Immature natural killer cell (primary cell): ENCODE results near the gene NLRC5. TPM values are rescaled to one million over a fixed set of nuclear protein-coding genes. Genes with fewer than 3 reads are reported as not detected.
"Not testable (repeated sequence)": the region's sequence is repeated elsewhere in the genome, so short reads cannot be mapped to it uniquely, and the experiment has no call there.

Experiments used
- DNase-seq, 3 donors: peaks; one replicate each; pipeline ENCODE4 v3.0.0; 2022; ENCODE audit warnings: mixed read lengths in 1 of 3
- H3K27ac Mint-ChIP-seq, 6 donors: one replicate each; pipeline ENCODE4 v1.8.0; 2020; ENCODE audit warnings: mixed read lengths in 6 of 6, mild to moderate bottlenecking in 5 of 6, inconsistent platforms in 4 of 6, moderate library complexity in 3 of 6
- H3K27me3 Mint-ChIP-seq, 3 donors: one replicate each; pipeline ENCODE4 v1.8.0; 2020 to 2021; ENCODE audit warnings: low read depth in 3 of 3, mild to moderate bottlenecking in 3 of 3, mixed read lengths in 3 of 3, moderate library complexity in 3 of 3, inconsistent platforms in 1 of 3
- H3K36me3 Mint-ChIP-seq, 3 donors: one replicate each; pipeline ENCODE4 v1.8.0; 2020; ENCODE audit warnings: mixed read lengths in 3 of 3, inconsistent platforms in 2 of 3, mild to moderate bottlenecking in 2 of 3
- H3K4me1 Mint-ChIP-seq, 2 donors: one replicate each; pipeline ENCODE4 v1.8.0; 2020; ENCODE audit warnings: inconsistent platforms in 2 of 2, mild to moderate bottlenecking in 2 of 2, mixed read lengths in 2 of 2, moderate library complexity in 1 of 2
- H3K4me3 Mint-ChIP-seq, 5 donors: one replicate each; pipeline ENCODE4 v1.8.0; 2020; ENCODE audit warnings: mild to moderate bottlenecking in 5 of 5, mixed read lengths in 5 of 5, inconsistent platforms in 3 of 5, moderate library complexity in 3 of 5
- H3K9me3 Mint-ChIP-seq, 6 donors: one replicate each; pipeline ENCODE4 v1.8.0; 2020; ENCODE audit warnings: mild to moderate bottlenecking in 6 of 6, mixed read lengths in 6 of 6, inconsistent platforms in 4 of 6, moderate library complexity in 3 of 6
- polyA plus RNA-seq, 3 donors: library from polyadenylated mRNA; unstranded; fragments of 300-500 nt; fragmentation: Illumina TruSeq; gene quantifications; one replicate each; pipeline ENCODE4 v1.2.3, GENCODE V29; 2021

NLRC5 gene
- polyA plus RNA-seq, 3 donors from 2014 or later, result 18.2 to 151 (median 32.8) TPM

DNA sequence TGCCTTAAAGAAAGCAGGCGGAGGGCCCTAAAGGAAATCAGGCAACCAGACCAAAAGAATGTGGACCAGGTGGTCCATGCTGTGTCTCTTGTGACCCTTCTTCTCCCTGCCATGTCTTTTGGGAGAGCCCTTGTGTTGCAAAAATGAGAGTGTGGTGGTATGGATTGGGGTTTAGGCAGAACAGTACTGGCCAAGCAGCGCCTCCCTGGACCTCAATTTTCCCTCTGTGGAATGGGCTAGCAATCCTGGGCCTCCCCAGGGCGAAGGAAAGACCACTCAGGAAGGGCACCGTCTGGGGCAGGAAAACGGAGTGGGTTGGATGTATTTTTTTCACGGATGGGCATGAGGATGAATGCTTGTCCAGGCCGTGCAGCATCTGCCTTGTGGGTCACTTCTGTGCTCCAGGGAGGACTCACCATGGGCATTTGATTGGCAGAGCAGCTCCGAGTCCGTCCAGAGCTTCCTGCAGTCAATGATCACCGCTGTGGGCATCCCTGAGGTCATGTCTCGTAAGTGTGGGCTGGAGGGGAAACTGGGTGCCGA, 7.6 kb upstream of the NLRC5 start:
- Mint-ChIP-seq H3K4me1 (peaks cover 25 to 49% of the 10 kb centered on the region in 2 donors), H3K9me3 (no peaks in the 10 kb centered on the region), H3K4me3 (no peak overlapping the region), H3K27ac (peak overlapping the region in 1 of 6 donors; percentile 13), H3K36me3 (peaks cover 3 to 23% (median 17%) of the 10 kb centered on the region in 3 donors), H3K27me3 (peaks cover 0 to 2% (median 2%) of the 10 kb centered on the region in 3 donors)
- no peak for DNase-seq

GRCh38 chr16:56982695-56983094, 6.7 kb upstream of the NLRC5 start:
- no peak for DNase-seq
- Mint-ChIP-seq H3K27me3 (peaks cover 2 to 3% (median 2%) of the 10 kb centered on the region in 3 donors), H3K4me1 (peaks cover 32 to 58% of the 10 kb centered on the region in 2 donors), H3K27ac (peak overlapping the region in 2 of 6 donors; percentile 27 to 32), H3K4me3 (no peak overlapping the region), H3K9me3 (no peaks in the 10 kb centered on the region), H3K36me3 (peaks cover 3 to 23% (median 17%) of the 10 kb centered on the region in 3 donors)

- no peak overlapping the region for H3K4me3 Mint-ChIP-seq
- H3K4me1 Mint-ChIP-seq, result peaks cover 38 to 64% of the 10 kb centered on the region in 2 donors
- H3K9me3 Mint-ChIP-seq, result no peaks in the 10 kb centered on the region
- no peak for DNase-seq
- peaks cover 3 to 23% (median 17%) of the 10 kb centered on the region in 3 donors for H3K36me3 Mint-ChIP-seq
- H3K27me3 Mint-ChIP-seq, result peaks cover 2 to 3% (median 2%) of the 10 kb centered on the region in 3 donors
- H3K27ac Mint-ChIP-seq, result peak overlapping the region in 1 of 6 donors; percentile 32
Observed at GRCh38 chr16:56983211-56983751, 6.1 kb upstream of the NLRC5 start.

GRCh38 chr16:56984639-56985038, 4.7 kb upstream of the NLRC5 start:
- peaks cover 50 to 74% of the 10 kb centered on the region in 2 donors for H3K4me1 Mint-ChIP-seq
- H3K27ac Mint-ChIP-seq, result peak overlapping the region in 4 of 6 donors; percentile 45 to 98 (median 62)
- DNase-seq, result no peak
- peaks cover 3 to 23% (median 17%) of the 10 kb centered on the region in 3 donors for H3K36me3 Mint-ChIP-seq
- peaks cover 2 to 8% (median 6%) of the 10 kb centered on the region in 3 donors for H3K27me3 Mint-ChIP-seq
- no peaks in the 10 kb centered on the region for H3K9me3 Mint-ChIP-seq
- no peak overlapping the region for H3K4me3 Mint-ChIP-seq

DNA sequence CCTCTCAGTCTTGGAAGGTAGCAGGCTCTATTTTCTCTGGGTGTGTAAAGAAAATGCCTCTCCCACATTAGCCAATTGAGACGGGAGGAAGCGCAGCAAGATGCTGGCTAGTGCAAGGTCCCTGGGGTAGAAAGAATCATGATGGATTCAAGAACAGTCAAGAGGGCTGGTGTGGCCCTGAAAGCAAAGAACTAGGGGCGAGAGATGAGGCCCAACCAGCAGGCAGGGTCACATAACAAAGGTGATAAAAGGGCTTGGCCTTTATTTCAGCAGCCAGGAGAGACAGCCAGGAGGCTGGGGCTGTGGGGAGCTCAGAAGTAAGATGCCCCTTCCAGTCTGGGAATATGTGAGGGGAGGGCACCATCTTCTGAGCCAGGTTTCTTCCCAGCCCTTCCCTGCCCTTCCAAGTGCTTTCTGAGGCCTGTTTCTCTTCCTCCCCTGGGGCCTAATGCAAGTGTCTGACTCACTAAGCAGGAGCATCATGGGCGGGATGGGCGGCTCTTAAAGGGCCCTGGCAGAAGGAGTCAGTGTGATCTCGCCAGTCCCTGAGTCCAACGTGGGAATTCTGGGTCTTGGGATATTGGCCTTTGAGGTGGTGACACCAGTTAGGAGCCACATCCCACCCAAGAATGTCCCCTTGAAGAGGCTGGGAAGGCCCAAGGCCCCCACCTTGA, 3.9 kb upstream of the NLRC5 start:
- Mint-ChIP-seq H3K4me1 (peaks cover 52 to 73% of the 10 kb centered on the region in 2 donors), H3K27ac (peak overlapping the region in 5 of 6 donors; percentile 13 to 98 (median 66)), H3K4me3 (no peak overlapping the region), H3K36me3 (peaks cover 3 to 19% (median 17%) of the 10 kb centered on the region in 3 donors), H3K9me3 (no peaks in the 10 kb centered on the region), H3K27me3 (peaks cover 4 to 8% (median 6%) of the 10 kb centered on the region in 3 donors)
- no peak for DNase-seq

DNA sequence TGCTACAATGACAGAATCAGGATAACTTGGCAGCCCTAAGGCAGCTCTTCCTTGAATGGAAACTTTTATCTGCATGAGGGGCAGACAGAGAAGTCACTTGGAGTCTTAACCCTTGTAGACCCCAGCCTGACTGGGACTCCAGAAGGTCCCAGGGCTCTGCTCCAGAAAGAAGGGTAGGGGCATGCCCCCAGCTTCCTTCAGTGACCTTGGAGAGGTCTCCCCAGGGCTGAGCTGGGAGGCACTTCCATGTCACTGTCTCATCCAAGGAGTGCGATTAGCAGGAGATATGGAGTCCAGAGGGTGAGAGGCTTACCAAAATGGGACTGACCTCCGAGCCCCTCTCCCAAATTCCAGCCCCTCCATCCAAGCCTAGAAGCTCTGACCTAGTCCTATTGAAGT, 3.4 kb upstream of the NLRC5 start:
- no peak for DNase-seq
- no peaks in the 10 kb centered on the region for H3K9me3 Mint-ChIP-seq

DNA sequence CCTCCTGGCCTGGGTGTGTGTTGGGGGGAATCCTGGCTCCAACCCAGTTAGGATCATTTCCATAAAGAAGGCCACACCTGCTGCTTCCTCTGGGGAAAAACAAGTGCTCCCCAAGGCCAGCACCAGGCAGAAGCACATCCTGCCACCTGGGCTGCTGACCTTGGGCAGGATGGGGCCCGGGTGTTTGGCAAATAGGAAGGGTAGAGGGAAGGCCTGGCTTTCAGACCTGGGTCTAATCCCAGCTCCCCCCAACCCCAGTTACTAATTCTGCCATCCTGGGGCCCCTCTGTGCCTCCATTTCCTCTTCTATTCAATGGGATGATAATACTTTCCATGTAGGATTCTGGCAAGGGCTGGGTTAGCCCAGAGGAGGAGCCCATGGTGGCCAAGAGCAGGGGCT, 3.0 kb upstream of the NLRC5 start:
- peak overlapping the region in 4 of 6 donors; percentile 59 to 98 (median 72) for H3K27ac Mint-ChIP-seq
- H3K4me3 Mint-ChIP-seq, result peak overlapping the region in 1 of 5 donors; percentile 17
- H3K36me3 Mint-ChIP-seq, result peaks cover 3 to 23% (median 21%) of the 10 kb centered on the region in 3 donors
- DNase-seq, result no peak
- no peaks in the 10 kb centered on the region for H3K9me3 Mint-ChIP-seq
- peaks cover 53 to 73% of the 10 kb centered on the region in 2 donors for H3K4me1 Mint-ChIP-seq
- H3K27me3 Mint-ChIP-seq, result peaks cover 4 to 8% (median 6%) of the 10 kb centered on the region in 3 donors

More for the DNA sequence above, 3.4 kb upstream of the NLRC5 start:
- no peak overlapping the region for H3K4me3 Mint-ChIP-seq
- H3K27me3 Mint-ChIP-seq, result peaks cover 4 to 8% (median 6%) of the 10 kb centered on the region in 3 donors
- peak overlapping the region in 3 of 6 donors; percentile 13 to 98 (median 56) for H3K27ac Mint-ChIP-seq
- peaks cover 53 to 73% of the 10 kb centered on the region in 2 donors for H3K4me1 Mint-ChIP-seq
- H3K36me3 Mint-ChIP-seq, result peaks cover 3 to 21% (median 20%) of the 10 kb centered on the region in 3 donors

DNA sequence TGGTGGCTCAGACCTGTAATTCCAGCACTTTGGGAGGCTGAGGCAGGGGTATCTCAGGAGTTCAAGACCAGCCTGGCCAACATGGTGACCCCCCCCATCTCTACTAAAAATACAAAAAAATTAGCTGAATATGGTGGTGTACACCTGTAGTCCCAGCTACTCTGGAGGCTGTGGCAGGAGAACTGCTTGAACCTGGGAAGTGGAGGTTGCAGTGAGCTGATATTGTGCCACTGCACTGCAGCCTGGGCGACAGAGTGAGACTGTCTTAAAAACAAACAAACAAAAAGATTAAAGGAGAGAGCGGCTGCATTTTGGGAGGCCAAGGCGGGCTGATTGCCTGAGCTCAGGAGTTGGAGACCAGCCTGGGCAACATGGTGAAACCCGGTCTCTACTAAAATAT, 2.4 kb upstream of the NLRC5 start:
- not testable (repeated sequence) for DNase-seq, H3K27me3 Mint-ChIP-seq, H3K9me3 Mint-ChIP-seq
- Mint-ChIP-seq H3K4me3 (peak overlapping the region in 3 of 5 donors; percentile 18 to 98 (median 50)), H3K4me1 (peaks cover 55 to 74% of the 10 kb centered on the region in 2 donors), H3K27ac (peak overlapping the region in 5 of 6 donors; percentile 59 to 98 (median 77)), H3K36me3 (peaks cover 7 to 27% (median 25%) of the 10 kb centered on the region in 3 donors)

DNA sequence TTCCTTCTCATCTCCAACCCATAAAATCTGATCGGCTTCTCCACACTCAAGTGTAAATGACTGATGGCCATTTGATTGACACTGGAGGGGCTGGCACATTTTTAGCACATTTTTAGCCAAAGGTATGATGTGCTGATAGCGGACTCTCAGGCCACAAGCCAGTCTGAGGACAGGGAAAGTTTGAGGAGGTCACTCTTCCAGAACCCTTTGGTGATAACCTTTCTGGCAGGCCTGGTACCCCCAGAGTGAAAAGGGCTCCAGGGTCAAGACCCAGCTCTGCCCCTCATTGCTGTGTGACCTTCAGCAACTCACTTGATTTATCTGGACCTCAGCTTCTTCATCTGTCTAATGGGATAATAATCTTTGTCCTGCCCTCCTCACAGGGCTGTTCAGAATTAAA, 1.7 kb upstream of the NLRC5 start:
- H3K9me3 Mint-ChIP-seq, result no peaks in the 10 kb centered on the region
- H3K36me3 Mint-ChIP-seq, result peaks cover 10 to 22% (median 22%) of the 10 kb centered on the region in 3 donors
- peak overlapping the region; percentile 1 to 100 (median 98) for H3K4me3 Mint-ChIP-seq
- peaks cover 58 to 79% of the 10 kb centered on the region in 2 donors for H3K4me1 Mint-ChIP-seq
- H3K27me3 Mint-ChIP-seq, result peaks cover 2 to 12% (median 6%) of the 10 kb centered on the region in 3 donors
- H3K27ac Mint-ChIP-seq, result peak overlapping the region; percentile 39 to 100 (median 97)
- DNase-seq, result no peak

- H3K27me3 Mint-ChIP-seq, result peaks cover 2 to 12% (median 6%) of the 10 kb centered on the region in 3 donors
- H3K9me3 Mint-ChIP-seq, result no peaks in the 10 kb centered on the region
- no peak for DNase-seq
- H3K36me3 Mint-ChIP-seq, result peaks cover 15 to 24% (median 23%) of the 10 kb centered on the region in 3 donors
- H3K27ac Mint-ChIP-seq, result peak overlapping the region; percentile 95 to 100 (median 98)
- peak overlapping the region; percentile 95 to 100 (median 98) for H3K4me3 Mint-ChIP-seq
- peaks cover 64 to 81% of the 10 kb centered on the region in 2 donors for H3K4me1 Mint-ChIP-seq
Observed at GRCh38 chr16:56988161-56988947, 1.0 kb upstream of the NLRC5 start.

GRCh38 chr16:56989988-56990387, 631 bp downstream of the NLRC5 start:
- H3K4me3 Mint-ChIP-seq, result peak overlapping the region; percentile 95 to 100 (median 98)
- no peaks in the 10 kb centered on the region for H3K9me3 Mint-ChIP-seq
- H3K27ac Mint-ChIP-seq, result peak overlapping the region; percentile 95 to 100 (median 98)
- H3K27me3 Mint-ChIP-seq, result peaks cover 2 to 12% (median 6%) of the 10 kb centered on the region in 3 donors
- no peak for DNase-seq
- H3K36me3 Mint-ChIP-seq, result peaks cover 13 to 28% (median 18%) of the 10 kb centered on the region in 3 donors
- peaks cover 78 to 91% of the 10 kb centered on the region in 2 donors for H3K4me1 Mint-ChIP-seq

- no peak for DNase-seq
- H3K4me1 Mint-ChIP-seq, result peaks cover 81 to 91% of the 10 kb centered on the region in 2 donors
- no peaks in the 10 kb centered on the region for H3K9me3 Mint-ChIP-seq
- peaks cover 13 to 28% (median 16%) of the 10 kb centered on the region in 3 donors for H3K36me3 Mint-ChIP-seq
- H3K27me3 Mint-ChIP-seq, result peaks cover 2 to 12% (median 6%) of the 10 kb centered on the region in 3 donors
- peak overlapping the region; percentile 95 to 100 (median 98) for H3K4me3 Mint-ChIP-seq
- H3K27ac Mint-ChIP-seq, result peak overlapping the region; percentile 95 to 100 (median 98)
Observed at GRCh38 chr16:56990407-56991286, 1.3 kb downstream of the NLRC5 start.
